GM18507 (cell line): ENCODE measurements around the gene YIPF6.
A peak's percentile ranks its signal among the peaks of the same experiment; 100 is the strongest.
"Not testable (repeated sequence)": the region's sequence is repeated elsewhere in the genome, so short reads cannot be mapped to it uniquely, and the experiment has no call there.

Experiments
- DNase-seq: peaks from one replicate; pipeline ENCODE4 v3.0.0; 2011; ENCODE audit warnings: low read depth; ENCODE audit not compliant: insufficient read length; ENCODE audit errors: extremely low spot score
- FAIRE-seq: peaks from 2 replicates; lab custom pipeline; 2011; peaks lifted over from hg19 to GRCh38; lab: Jason Lieb, UNC

Gene YIPF6

DNA sequence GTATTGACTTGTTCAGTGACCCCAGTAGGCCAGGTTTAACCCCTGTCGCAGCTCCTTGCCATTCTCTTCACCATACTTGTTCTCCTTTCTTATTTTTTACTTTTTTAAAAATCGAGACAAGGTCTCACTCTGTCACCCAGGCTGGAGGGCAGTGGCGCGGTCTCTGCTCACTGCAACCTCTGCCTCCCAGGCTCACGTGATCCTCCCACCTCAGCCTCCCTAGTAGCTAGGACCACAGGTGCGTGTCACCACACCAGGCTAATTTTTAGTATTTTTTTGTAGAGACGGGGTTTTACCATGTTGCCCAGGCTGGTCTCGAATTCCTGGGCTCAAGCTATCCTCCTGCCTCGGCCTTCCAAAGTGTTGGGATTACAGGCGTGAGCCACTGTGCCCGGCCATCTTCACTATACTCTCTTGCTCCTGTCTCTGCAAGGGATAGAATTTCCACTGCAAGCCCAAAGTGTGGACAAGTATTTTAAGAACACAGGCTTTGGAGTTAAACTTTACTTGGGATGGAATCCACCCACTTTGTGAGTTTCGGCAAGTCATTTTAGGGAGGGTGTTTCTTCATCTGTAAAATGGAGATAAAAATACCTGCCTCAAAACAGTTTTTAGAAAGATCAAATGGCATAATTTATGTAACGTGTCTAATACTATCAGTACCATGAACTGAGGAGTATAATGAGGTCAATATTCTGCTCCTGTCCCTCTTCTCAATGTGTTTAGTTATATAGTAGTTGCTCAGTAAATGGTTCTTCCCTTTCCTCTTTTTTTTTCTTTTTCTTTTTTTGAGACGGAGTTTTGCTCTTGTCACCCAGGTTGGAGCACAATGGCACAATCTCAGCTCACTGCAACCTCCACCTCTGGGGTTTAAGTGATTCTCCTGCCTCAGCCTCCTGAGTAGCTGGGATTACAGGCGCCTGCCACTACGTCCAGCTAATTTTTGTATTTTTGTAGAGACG is 973 bp downstream of the YIPF6 start:
- DNase-seq (no peak), FAIRE-seq (no peak)

DNA sequence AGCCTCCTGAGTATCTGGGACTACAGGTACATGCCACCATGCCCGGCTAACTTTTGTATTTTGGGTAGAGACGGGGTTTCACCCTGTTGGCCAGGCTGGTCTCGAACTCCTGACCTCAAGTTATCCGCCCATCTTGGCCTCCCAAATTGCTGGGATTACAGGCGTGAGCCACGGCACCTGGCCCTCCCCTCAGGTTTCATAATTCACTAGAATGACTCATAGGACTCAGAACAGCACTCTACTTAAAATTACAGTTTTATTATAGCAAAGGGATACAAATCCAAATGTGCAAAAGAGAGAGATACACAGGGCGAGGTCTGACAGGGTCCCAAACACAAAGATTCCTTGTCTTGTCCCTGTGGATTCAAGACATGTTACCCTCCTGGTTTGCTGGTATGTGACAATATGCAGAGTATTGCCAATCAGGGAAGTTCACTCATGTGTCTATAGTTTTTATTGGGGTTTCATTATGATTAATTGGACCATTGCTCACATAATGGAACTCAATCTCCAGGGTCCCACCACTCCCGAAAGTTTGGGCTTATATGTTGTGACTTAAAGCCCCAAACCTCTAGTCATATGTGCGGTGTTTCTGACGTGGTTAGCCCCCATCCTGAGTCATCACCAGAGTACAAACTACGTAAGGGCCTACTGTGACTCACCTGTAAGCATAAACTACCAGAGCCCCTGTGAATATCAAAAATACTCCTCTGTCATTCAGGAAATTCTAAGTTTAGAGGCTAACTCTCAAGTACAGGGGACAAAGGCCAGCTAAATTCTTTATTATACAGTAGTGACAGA is 5.2 kb downstream of the YIPF6 start:
- FAIRE-seq = no peak
- no peak for DNase-seq

DNA sequence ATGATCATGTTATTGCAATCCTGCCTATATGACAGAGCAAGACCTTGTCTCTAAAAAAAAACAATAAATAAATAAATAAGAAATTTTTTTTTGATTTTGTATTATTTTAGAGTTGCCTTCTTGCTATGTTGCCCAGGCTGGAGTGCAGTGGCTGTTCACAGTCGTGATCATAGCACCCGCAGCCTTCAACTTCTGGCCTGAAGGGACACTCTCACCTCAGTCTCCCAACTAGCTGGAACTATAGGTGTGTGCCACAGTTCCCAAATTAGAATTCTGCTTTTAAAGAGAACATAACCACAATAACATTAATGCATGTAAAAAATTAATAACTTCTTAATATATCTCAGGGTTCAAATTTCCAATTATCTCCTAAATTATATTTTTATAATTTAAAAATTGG is 7.8 kb downstream of the YIPF6 start:
- no peak for FAIRE-seq
- DNase-seq = no peak

DNA sequence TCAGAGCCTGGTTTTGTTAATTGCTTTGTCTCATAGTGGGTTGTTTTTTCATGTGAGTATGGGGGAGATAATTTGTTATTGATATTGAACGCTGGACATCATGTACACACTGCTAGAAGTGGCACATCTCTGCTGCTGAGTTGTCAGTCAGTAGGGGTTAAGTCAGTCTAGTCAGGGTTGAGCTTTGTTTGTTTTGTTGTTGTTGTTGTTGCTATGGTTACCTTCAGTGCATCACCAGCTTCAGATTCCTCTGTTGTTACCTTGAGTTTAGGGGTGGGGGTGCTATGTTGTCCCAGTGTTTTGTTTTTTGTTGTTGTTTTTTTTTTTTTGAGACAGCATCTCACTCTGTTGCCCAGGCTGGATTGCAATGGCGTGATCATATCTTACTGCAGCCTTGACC is 9.9 kb downstream of the YIPF6 start:
- DNase-seq (no peak), FAIRE-seq (no peak)

DNA sequence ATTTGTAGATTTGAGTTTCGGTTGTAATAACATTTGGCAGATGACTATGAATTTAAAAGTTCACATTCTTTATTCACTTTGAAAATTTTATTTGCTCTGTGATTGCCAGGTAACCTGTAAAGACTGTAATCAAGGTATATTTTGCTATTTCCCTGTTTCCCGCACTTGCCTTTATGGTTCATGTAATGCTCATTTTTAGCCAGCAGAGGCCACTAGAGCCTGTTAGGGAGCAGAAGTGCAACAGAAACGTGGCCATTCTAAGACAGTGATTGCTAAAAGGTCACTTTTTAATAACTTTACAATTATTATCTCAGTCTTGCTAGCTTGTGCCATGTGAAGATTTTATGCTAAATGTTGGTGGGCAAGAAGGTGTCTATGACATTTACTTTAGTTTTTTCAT is 12.4 kb downstream of the YIPF6 start:
- DNase-seq (no peak), FAIRE-seq (peak; percentile 78)

DNA sequence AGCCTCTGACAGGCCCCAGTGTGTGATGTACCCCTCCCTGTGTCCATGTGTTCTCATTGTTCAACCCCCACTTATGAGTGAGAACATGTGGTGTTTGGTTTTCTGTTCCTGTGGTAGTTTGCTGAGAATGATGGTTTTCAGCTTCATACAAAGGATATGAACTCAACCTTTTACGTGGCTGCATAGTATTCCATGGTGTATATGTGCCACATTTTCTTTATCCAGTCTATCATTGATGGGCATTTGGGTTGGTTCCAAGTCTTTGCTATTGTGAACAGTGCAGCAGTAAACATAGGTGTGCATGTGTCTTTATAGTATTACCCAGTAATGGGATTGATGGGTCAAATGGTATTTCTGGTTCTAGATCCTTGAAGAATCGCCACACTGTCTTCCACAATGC is 25.8 kb downstream of the YIPF6 start:
- not testable (repeated sequence) for FAIRE-seq, DNase-seq

DNA sequence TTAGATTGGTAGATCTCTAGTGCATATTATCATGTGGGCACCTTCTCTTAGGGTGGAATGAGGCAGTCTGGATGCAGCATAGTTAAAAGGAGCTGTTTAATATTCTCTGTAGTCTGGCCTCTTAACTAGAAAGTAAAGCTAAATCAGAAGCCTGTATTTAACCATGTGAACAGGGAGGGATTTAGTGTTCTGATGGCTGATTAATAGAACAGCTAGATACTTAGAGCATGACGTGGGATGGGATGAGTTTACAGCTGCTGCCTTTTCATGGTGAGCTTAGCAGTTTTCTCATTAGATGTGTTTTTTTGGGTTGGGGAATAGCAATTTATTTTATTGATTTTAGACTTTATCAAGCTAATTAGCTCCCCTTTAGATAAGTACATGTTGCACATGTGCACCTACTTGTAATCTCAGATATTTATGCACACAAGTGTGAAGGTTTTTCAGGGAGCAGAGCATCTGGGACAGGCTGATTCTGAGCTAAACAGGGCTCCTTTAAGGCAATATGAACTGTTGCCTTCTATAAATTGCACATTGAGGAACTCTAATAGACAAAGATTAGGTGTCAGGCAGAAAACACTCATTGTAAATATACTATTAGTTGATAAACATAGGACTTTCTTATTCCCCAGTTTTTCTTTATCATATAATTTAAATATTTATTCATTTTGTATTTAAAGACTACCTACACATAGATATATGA is 34.1 kb downstream of the YIPF6 start:
- DNase-seq = no peak
- FAIRE-seq = no peak

DNA sequence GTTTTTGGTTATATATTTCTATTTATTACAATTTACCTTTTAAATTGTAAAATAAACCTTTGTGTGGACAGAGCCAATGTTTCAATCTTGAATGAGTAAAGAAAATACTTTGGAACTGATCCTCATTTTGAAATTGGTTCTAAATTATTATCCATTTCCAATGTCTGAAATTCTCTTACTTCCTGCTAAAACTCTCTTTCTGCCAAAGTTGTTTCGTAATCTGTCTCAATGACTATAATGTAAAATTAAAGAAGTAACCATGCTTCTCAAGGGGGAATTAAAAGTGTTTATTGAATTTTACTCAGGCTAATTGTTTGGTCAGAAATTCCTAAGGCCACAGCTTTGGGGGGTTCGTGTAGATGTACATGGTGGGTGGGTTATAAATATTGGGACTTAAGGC is 34.8 kb downstream of the YIPF6 start:
- DNase-seq (no peak), FAIRE-seq (no peak)

DNA sequence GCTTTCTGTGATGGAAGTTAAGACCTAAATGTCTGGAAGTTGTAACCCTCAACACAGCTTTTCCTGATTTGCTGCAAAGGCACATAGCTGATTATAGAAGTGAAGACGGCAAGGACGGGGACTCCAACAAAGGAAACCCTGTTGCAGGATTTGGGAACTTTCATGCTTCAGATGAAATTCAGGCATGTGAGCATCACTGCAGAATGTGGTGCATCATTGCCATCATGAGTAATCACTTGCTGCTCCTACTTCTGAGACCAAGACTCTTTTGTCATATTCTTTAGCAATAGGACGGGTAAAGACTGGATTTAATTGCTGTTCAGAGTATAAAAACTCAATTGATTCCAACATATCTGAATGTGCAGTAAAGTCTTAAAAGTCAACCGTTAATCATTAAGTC is 35.8 kb downstream of the YIPF6 start:
- FAIRE-seq (no peak), DNase-seq (no peak)

DNA sequence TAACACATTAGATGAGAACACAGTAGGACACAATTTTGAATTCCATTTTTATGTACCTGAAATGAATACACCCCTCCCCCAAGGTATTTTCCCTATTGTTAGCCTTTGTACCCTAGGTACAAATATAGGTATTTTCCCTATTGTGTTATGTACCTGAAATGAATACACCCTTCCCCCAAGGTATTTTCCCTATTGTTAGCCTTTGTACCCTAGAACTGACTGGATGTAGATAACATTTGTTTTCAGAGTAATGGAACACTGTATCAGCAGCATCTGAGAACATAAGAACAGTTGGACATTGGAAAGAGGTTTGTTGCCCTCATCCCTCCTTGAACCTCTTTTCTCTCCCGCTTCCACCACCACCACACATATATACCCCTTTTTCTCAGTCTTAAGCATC is 37.6 kb downstream of the YIPF6 start:
- no peak for FAIRE-seq
- DNase-seq = no peak

DNA sequence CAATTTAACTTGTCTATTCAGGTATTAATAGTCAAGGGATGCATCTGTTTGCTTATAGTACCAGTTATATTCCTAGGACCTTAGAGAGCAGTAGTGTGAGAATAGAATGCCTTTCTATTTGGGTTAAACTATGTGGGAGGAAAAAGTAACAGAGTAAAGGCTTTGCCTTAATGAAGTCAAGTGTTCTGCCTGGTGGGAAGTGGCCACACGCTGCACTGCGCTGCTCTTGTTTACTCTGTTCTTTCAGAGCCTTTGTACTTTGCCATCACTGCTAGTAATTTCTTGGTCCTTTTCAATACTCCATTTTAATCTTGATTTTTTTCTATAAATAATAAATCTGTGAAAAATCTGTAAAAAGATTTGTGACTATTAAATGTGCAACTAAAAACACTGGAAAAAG is 38.0 kb downstream of the YIPF6 start:
- FAIRE-seq (no peak), DNase-seq (no peak)

DNA sequence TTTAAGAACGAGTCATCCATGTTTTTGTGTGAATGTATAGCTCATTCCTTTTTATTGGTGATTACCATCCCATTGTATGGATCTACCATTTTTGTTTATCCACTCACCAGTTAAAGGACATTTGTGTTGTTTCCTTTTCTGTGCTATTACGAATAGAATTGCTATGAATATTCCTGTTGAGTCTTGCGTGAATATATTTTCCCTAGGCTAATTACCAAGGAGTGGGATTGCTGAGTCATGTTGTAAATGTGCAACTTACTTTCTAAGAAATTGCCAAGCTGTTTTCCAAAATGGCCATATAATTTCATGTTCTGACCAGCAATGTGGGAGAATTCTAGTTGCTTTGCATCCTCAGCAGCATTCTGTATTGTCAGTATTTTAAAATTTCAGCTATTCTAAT is 51.3 kb downstream of the YIPF6 start:
- FAIRE-seq (no peak), DNase-seq (no peak)

DNA sequence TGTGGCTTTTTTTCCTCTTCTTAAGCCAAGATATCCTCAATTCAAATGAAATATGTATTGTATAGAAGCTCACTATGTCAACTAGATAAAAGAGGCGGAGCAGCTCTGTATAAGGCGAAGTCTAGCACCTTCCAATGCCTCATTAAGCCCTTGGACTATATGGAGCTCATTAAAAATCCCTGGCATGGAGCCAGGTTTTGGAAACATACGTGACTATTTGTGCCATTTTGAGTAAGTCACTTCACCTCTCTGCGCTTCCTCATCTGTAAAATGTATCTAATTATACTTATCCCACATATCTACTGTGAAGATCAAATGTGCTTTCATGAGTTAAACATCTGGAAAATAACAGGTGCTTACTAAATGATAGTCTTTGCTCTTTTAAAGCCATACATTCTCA is 57.2 kb downstream of the YIPF6 start:
- no peak for FAIRE-seq
- DNase-seq = no peak

DNA sequence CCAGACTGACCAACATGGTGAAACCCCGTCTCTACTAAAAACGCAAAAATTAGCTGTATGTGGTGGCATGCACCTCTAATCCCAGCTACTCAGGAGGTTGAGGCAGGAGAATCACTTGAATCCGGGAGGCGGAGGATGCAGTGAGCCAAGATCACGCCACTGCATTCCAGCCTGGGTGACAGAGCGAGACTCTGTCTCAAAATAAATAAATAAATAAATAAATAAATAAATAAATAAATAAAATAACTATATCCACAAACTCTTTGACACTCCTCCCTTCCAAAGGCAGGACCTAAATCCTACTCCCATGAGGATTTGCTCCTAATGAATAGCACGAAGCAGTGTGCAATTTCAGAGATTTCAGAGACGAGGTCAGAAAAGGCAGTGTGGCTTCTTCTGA is 58.3 kb downstream of the YIPF6 start:
- not testable (repeated sequence) for FAIRE-seq, DNase-seq

DNA sequence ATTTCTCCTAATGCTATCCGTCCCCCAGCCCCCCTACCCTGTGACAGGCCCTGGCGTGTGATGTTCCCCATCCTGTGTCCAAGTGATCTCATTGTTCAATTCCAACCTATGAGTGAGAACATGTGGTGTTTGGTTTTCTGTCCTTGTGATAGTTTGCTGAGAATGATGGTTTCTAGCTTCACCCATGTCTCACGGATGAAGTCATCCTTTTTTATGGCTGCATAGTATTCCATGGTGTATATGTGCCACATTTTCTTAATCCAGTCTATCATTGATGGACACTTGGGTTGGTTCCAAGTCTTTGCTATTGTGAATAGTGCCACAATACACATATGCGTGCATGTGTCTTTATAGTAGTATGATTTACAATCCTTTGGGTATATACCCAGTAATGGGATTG is 61.1 kb downstream of the YIPF6 start:
- FAIRE-seq, DNase-seq: not testable (repeated sequence)

DNA sequence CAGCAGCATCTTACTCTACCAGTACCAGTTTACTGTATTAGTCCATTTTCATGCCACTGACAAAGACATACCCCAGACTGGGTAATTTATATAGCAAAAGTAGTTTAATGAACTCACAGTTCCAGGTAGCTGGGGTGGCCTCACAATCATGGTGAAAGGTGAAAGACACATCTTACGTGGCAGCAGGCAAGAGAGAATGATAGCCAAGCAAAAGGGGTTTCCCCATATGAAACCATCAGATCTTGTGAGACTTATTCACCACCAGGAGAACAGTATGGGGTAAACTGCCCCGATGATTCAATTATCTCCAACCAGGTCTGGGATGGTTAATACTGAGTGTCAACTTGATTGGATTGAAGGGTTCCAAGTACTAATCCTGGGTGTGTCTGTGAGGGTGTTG is 69.3 kb downstream of the YIPF6 start:
- FAIRE-seq = peak; percentile 70

DNA sequence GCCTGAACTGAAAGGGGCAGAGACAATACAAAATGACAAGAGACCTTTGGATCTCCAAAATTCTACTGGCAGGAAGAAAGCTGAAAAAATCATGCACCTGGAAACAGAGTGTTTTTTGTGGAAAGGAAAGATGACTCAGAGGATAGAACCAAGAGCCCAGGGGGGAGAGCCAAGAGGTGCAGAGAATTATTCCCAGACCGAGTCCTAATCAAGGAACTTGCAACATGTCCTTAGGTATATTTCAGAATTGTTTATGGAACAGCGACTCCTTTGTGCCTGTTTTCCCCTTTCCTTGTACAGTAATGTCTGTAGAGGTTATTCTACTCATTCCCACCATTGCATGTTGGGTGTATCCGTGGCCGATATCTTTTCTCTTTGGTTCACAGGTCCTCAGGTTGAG is 71.7 kb downstream of the YIPF6 start:
- FAIRE-seq = no peak
- DNase-seq = no peak

More for the DNA sequence above, 69.3 kb downstream of the YIPF6 start:
- DNase-seq = no peak

DNA sequence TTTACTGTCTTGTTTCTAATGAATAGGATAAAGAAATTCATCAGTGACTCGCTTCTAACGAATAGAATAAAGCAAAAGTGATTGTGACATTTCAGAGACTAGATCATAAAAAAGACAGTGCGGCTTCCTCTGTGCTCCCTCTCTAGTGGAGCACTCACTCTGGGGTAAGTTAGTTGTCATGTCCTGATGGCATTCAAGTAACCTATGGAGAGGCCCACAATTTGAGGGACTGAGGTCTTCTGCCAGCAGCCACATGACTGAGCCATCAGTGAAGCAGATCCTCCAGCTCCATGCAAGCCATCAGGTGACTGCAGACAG is 72.4 kb downstream of the YIPF6 start:
- FAIRE-seq = no peak
- DNase-seq = no peak

DNA sequence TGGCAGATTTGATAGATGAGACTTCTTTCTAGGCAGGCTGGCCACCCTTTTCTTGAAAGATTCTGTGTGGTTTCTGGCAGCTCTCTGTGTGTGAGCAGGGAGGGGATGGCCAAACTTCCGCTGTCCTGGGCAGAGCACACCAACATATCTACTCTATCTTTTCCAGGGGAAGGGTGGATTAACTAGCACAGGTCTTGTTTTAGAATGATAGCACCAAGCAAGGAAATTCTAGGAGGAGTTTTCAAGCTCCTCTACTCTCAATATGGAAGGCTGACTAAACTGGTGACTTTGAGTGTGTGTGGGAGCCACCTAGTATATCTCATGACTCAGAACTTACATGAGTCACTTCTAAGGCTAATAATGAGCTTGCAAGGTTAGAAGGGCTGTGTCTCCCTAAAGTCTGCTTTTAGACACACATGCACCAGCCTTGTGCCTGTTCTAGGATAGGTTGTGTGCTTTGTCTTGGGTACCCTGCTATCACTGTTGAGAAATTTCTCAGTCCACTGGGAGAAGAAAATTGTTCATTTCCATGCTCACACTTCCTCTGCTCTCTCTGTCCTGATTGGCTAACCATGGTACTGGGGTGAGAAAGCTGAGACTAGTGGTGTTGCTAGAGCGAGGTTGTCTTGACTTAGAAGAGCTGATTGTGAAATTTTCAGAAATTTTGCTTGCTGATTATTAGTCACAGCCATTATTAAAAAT is 72.9 kb downstream of the YIPF6 start:
- peak; percentile 70 for FAIRE-seq
- DNase-seq = no peak

DNA sequence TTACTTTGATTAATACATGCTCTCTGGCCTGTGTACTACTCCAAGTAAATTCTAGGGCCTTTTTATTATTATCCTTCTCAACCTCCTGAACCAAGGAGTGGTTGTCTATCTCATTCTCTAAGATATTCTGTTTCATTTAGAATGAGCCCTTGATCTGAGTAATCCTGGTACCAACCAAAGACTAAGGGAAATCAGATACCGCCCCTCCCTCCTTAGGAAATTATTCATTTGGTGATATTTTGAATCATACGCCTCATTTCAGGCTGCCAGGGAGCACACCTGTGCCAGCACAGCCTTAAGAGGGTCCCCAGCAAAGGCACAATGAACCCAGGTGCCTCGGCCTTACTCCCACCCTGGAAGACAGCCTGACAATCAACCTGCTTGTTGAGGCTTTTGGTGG is 75.4 kb downstream of the YIPF6 start:
- FAIRE-seq = no peak
- no peak for DNase-seq
